H1 (cell line): ENCODE results near the gene TSSC4. TPM values are rescaled to one million over a fixed set of nuclear protein-coding genes. Genes with fewer than 3 reads are reported as not detected.

Experiments used
- CTCF ChIA-PET: fragments of 300-600 bp; sonication (Branson Sonifier 250); formaldehyde crosslinking; loops from one replicate; lab custom pipeline; 2021; ENCODE audit not compliant: partially characterized antibody; lab: Charles Lee
- POLR2A ChIA-PET: fragments of 300-600 bp; sonication (Branson Sonifier 250); formaldehyde crosslinking; loops from one replicate; lab custom pipeline; 2021; ENCODE audit warnings: inconsistent platforms; ENCODE audit not compliant: partially characterized antibody; lab: Charles Lee
- DNase-seq, 2 experiments: peaks; one replicate each; pipeline versions ENCODE4 v3.0.0 to v3.0.0-alpha.2; 2010 to 2022; ENCODE audit warnings: low spot score in 2 of 2, low read depth in 1 of 2, mixed read lengths in 1 of 2
- FAIRE-seq: peaks from 2 replicates; lab custom pipeline; 2011; peaks lifted over from hg19 to GRCh38; lab: Jason Lieb, UNC
- H2AFZ ChIP-seq: 2 replicates; pipeline ENCODE4 v1.8.1; 2012; ENCODE audit warnings: low read length, inconsistent platforms
- H2AK5ac ChIP-seq: 2 replicates; pipeline ENCODE4 v1.6.1; 2013; ENCODE audit warnings: low read depth, low read length
- H2BK120ac ChIP-seq: replicated peaks from 2 replicates; pipeline ENCODE3; 2013; ENCODE audit warnings: low read depth, low read length, inconsistent platforms
- H2BK12ac ChIP-seq: 2 replicates; pipeline ENCODE4 v1.6.1; 2013; ENCODE audit warnings: low read depth, low read length
- H2BK15ac ChIP-seq: 2 replicates; pipeline ENCODE4 v1.6.1; 2013; ENCODE audit warnings: low read length
- H2BK20ac ChIP-seq: 2 replicates; pipeline ENCODE4 v1.6.1; 2013; ENCODE audit warnings: low read length
- H2BK5ac ChIP-seq: 2 replicates; pipeline ENCODE4 v1.6.1; 2013; ENCODE audit warnings: low read depth, low read length
- H3K14ac ChIP-seq: 2 replicates; pipeline ENCODE4 v1.6.1; 2013; ENCODE audit warnings: inconsistent platforms; ENCODE audit not compliant: insufficient read length
- H3K18ac ChIP-seq: 2 replicates; pipeline ENCODE4 v1.6.1; 2013; ENCODE audit warnings: low read length; ENCODE audit errors: extremely low read depth
- H3K23ac ChIP-seq: 2 replicates; pipeline ENCODE4 v1.6.1; 2013; ENCODE audit warnings: inconsistent platforms; ENCODE audit not compliant: insufficient read length
- H3K23me2 ChIP-seq: 2 replicates; pipeline ENCODE4 v1.6.1; 2013; ENCODE audit warnings: low read depth, low read length
- H3K27ac ChIP-seq: 2 replicates; pipeline ENCODE4 v1.6.1; 2011; ENCODE audit warnings: low read depth, low read length, inconsistent platforms
- H3K27me3 ChIP-seq, 4 experiments: replicated peaks in 1 of 4; 1 replicate in 1 of 4; 2 replicates in 3 of 4; pipeline versions ENCODE4 v1.6.1 to v1.8.1; 2011 to 2013; ENCODE audit warnings: low read length in 3 of 4, mild to moderate bottlenecking in 3 of 4, inconsistent platforms in 2 of 4, mixed read lengths in 2 of 4, moderate library complexity in 1 of 4; ENCODE audit not compliant: control insufficient read depth in 3 of 4, insufficient read depth in 3 of 4; ENCODE audit errors: extremely low read depth in 1 of 4
- H3K36me3 ChIP-seq, 4 experiments: 2 replicates each; pipeline versions ENCODE4 v1.6.1 to v1.8.1; 2011 to 2013; ENCODE audit warnings: mild to moderate bottlenecking in 4 of 4, low read length in 3 of 4, moderate library complexity in 2 of 4, control low read depth in 1 of 4, inconsistent platforms in 1 of 4; ENCODE audit not compliant: insufficient read depth in 4 of 4, control insufficient read depth in 2 of 4
- H3K4ac ChIP-seq: replicated peaks from 2 replicates; pipeline ENCODE3; 2013; ENCODE audit warnings: low read length, low read depth, mixed read lengths, inconsistent platforms; ENCODE audit not compliant: insufficient read length
- H3K4me1 ChIP-seq, 4 experiments: replicated peaks in 1 of 4; 1 replicate in 1 of 4; 2 replicates in 3 of 4; pipeline versions ENCODE4 v1.6.1 to v1.8.1; 2011 to 2013; ENCODE audit warnings: low read length in 3 of 4, inconsistent platforms in 2 of 4, mixed read lengths in 1 of 4; ENCODE audit not compliant: insufficient read depth in 4 of 4, control insufficient read depth in 3 of 4
- H3K4me2 ChIP-seq, 2 experiments: 2 replicates each; pipeline versions ENCODE4 v1.6.1 to v1.8.1; 2011 to 2013; ENCODE audit warnings: low read depth in 2 of 2, low read length in 2 of 2, control low read depth in 1 of 2, inconsistent platforms in 1 of 2, mild to moderate bottlenecking in 1 of 2; ENCODE audit not compliant: insufficient read depth in 1 of 2
- H3K4me3 ChIP-seq, 4 experiments: fragments of 200-600, 300-600 bp in 1 of 4; sonication (generic), shearing (Covaris generic), sonication (Bioruptor Twin) in 1 of 4; 2 replicates each; pipeline versions ENCODE4 v1.5.1 to v1.8.1; 2011 to 2016; ENCODE audit warnings: low read length in 4 of 4, low read depth in 3 of 4, control low read depth in 2 of 4, inconsistent platforms in 2 of 4, mild to moderate bottlenecking in 2 of 4, mixed read lengths in 1 of 4, moderate library complexity in 1 of 4; ENCODE audit not compliant: insufficient read depth in 2 of 4; ENCODE audit errors: extremely low read depth in 1 of 4
- H3K56ac ChIP-seq: replicated peaks from 2 replicates; pipeline ENCODE3; 2013; ENCODE audit warnings: low read depth, mild to moderate bottlenecking, mixed read lengths, low read length, inconsistent platforms; ENCODE audit not compliant: insufficient read length
- H3K79me1 ChIP-seq: 2 replicates; pipeline ENCODE4 v1.6.1; 2013; ENCODE audit warnings: low read depth, low read length, control low read depth
- H3K79me2 ChIP-seq, 2 experiments: 2 replicates each; pipeline versions ENCODE4 v1.6.1 to v1.8.1; 2012 to 2013; ENCODE audit warnings: low read length in 2 of 2, mild to moderate bottlenecking in 2 of 2, inconsistent platforms in 1 of 2; ENCODE audit not compliant: insufficient read depth in 2 of 2, control insufficient read depth in 1 of 2
- H3K9ac ChIP-seq, 4 experiments: replicated peaks in 1 of 4; 1 replicate in 1 of 4; 2 replicates in 3 of 4; pipeline versions ENCODE4 v1.6.1 to v1.8.1; 2011 to 2013; ENCODE audit warnings: low read depth in 3 of 4, low read length in 3 of 4, control low read depth in 2 of 4, mild to moderate bottlenecking in 2 of 4, moderate library complexity in 2 of 4, inconsistent platforms in 1 of 4; ENCODE audit errors: extremely low read depth in 1 of 4
- H3K9me3 ChIP-seq, 2 experiments: 2 replicates each; pipeline versions ENCODE4 v1.6.1 to v1.8.1; 2012 to 2013; ENCODE audit warnings: mild to moderate bottlenecking in 2 of 2, moderate library complexity in 2 of 2, control low read depth in 1 of 2, inconsistent platforms in 1 of 2, low read depth in 1 of 2, low read length in 1 of 2, mixed read lengths in 1 of 2; ENCODE audit not compliant: insufficient read depth in 2 of 2
- H4K20me1 ChIP-seq, 2 experiments: replicated peaks in 1 of 2; 2 replicates each; pipeline versions ENCODE3 to v1.8.1; 2011 to 2013; ENCODE audit warnings: inconsistent platforms in 2 of 2, low read length in 2 of 2, mild to moderate bottlenecking in 1 of 2; ENCODE audit not compliant: insufficient read depth in 2 of 2, control insufficient read depth in 1 of 2
- H4K5ac ChIP-seq: 2 replicates; pipeline ENCODE4 v1.6.1; 2013; ENCODE audit warnings: low read length, low read depth, mixed read lengths, inconsistent platforms; ENCODE audit not compliant: insufficient read length
- H4K8ac ChIP-seq: 2 replicates; pipeline ENCODE4 v1.8.0; 2013; ENCODE audit warnings: mild to moderate bottlenecking, moderate library complexity, low read length, inconsistent platforms; ENCODE audit not compliant: insufficient read depth; ENCODE audit errors: extremely low read depth
- H4K91ac ChIP-seq: replicated peaks from 2 replicates; pipeline ENCODE3; 2013; ENCODE audit warnings: low read length, mixed read lengths, inconsistent platforms; ENCODE audit not compliant: insufficient read length
- CREB1 ChIP-seq: IDR thresholded peaks from 2 replicates; pipeline ENCODE4 v1.6.1; 2012; ENCODE audit warnings: inconsistent platforms
- MAX ChIP-seq: IDR thresholded peaks from 2 replicates; pipeline ENCODE4 v1.6.1; 2012; ENCODE audit warnings: inconsistent platforms
- RFX5 ChIP-seq: IDR thresholded peaks from 2 replicates; pipeline ENCODE4 v1.6.1; 2011; ENCODE audit warnings: low read depth, low read length, improper control_type of control experiment, borderline replicate concordance
- RNF2 ChIP-seq: fragments of 200-900, 300-1000 bp; sonication (generic); IDR thresholded peaks from 2 replicates; pipeline ENCODE4 v1.7.1; 2016; ENCODE audit warnings: borderline replicate concordance, low read depth, mild to moderate bottlenecking, antibody characterized with exemption, low read length; ENCODE audit not compliant: poor library complexity, severe bottlenecking; ENCODE audit errors: missing control alignments
- SP2 ChIP-seq: IDR thresholded peaks from 2 replicates; pipeline ENCODE4 v1.6.1; 2012; ENCODE audit warnings: mild to moderate bottlenecking, low read length, inconsistent platforms
- WGBS, 2 experiments: shearing (Covaris generic) in 1 of 2; methylation state at CpG; one replicate each; pipeline versions ENCODE4 v1.1.6 to v1.1.7; 2013 to 2015; ENCODE audit warnings: low lambda C conversion rate in 2 of 2, mixed read lengths in 2 of 2, inconsistent platforms in 1 of 2, low coverage in 1 of 2, missing lambda C conversion rate in 1 of 2; ENCODE audit not compliant: insufficient replicate concordance in 2 of 2, insufficient coverage in 1 of 2, insufficient read length in 1 of 2; ENCODE audit errors: extremely low coverage in 1 of 2, missing lambda C conversion rate in 1 of 2; 5-methylcytosine and 5-hydroxymethylcytosine counted together
- polyA plus RNA-seq, 7 experiments: library from polyadenylated mRNA; depleted of rRNA in 3 of 7; stranded (reverse) in 5 of 7; unstranded in 2 of 7; fragments of >200 nt in 5 of 7; fragments of 200-250 nt in 2 of 7; gene quantifications; 1 replicate in 5 of 7; 2 replicates in 1 of 7; 4 replicates in 1 of 7; pipeline versions ENCODE4 v1.2.1 to v1.2.3, GENCODE V29; 2011 to 2013; ENCODE audit warnings: missing spikeins in 2 of 7, mixed read lengths in 2 of 7
- total RNA-seq: library from RNA; stranded (reverse); fragmentation: NEBNext Ultra II Directional; extraction: Animal tissue kit (Norgen Biotek cat#: 25700); gene quantifications from 2 replicates; pipeline ENCODE4 v1.2.1, GENCODE V29; 2021

TSSC4 gene
- total and polyA plus RNA-seq, 2 of the 8 experiments (the other 6 are each of a cell fraction or from before 2014, with no cell fraction given), result 34.0 to 39.3 TPM

GRCh38 chr11:2444821-2445745 lies 44.5 kb downstream of the TSSC4 start, which contains the start of gene KCNQ1:
TSS of gene KCNQ1 (plus strand) at chr11:2445008. CDS start at chr11:2445099, 91 bp downstream.
- Histone ChIP-seq H3K27me3 (peaks cover 26 to 79% (median 62%) of the 10 kb centered on the region in 4 experiments), H3K4me3 (peak within 1 kb of the TSS; percentile 33 to 70 (median 54); a peak in 7 of 8 replicates), H4K8ac (peak within 1 kb of the TSS; percentile 68), H2BK15ac (peak within 1 kb of the TSS; percentile 72; the same call in 1 of the 2 replicates), H3K4ac (no peak within 1 kb of the TSS), H4K91ac (no peak within 1 kb of the TSS), H3K36me3 (no peaks in the 10 kb centered on the region), H4K5ac (no peak within 1 kb of the TSS), H3K79me2 (no peaks in the 10 kb centered on the region), H3K9ac (peak within 1 kb of the TSS in 2 of 4 experiments; percentile 23 to 58; a peak in 2 of 7 replicates), H3K4me1 (peaks cover 0 to 3% (median 3%) of the 10 kb centered on the region in 4 experiments; a peak in 2 of 7 replicates), H3K14ac (no peak within 1 kb of the TSS), H2BK5ac (no peak within 1 kb of the TSS), H3K23me2 (peaks cover 7% of the 10 kb centered on the region; the same call in 1 of the 2 replicates), H2AFZ (peak within 1 kb of the TSS; percentile 80; the same call in 1 of the 2 replicates), H2BK120ac (no peak within 1 kb of the TSS), H2BK12ac (no peak within 1 kb of the TSS), H3K4me2 (peak within 1 kb of the TSS; percentile 87 to 96), H4K20me1 (peaks cover 2 to 3% of the 10 kb centered on the region in 2 experiments), H3K27ac (no peak within 1 kb of the TSS), H2AK5ac (no peak within 1 kb of the TSS), H3K56ac (no peak within 1 kb of the TSS), H3K79me1 (no peaks in the 10 kb centered on the region), H3K9me3 (no peaks in the 10 kb centered on the region), H3K18ac (peak within 1 kb of the TSS; percentile 19), H2BK20ac (no peak within 1 kb of the TSS), H3K23ac (no peak within 1 kb of the TSS)
- POLR2A ChIA-PET, result no interaction called here
- CTCF ChIA-PET, result interaction anchor here (0.6 to 1.5 kb wide), 6 partner anchors 20 to 289 kb away, joined by 3 to 5 read pairs (median 4); no protein-coding TSS in a partner anchor
- WGBS, 2 experiments, result 16% methylated on average over 16 of the region's 116 CpGs; no CpG with 5 or more reads in 1 of the 2 experiments
- FAIRE-seq (no peak), DNase-seq (no peak)
- no peak for TF ChIP-seq SP2
- no peak for TF ChIP-seq CREB1
- no peak; the same call in 1 of the 2 replicates for TF ChIP-seq MAX
- TF ChIP-seq RNF2, result no peak
- TF ChIP-seq RFX5, result no peak
